Kidney (tissue), 14 donors: Measurements from ENCODE around the gene ISLR. TPM values are rescaled to one million over a fixed set of nuclear protein-coding genes. Genes with fewer than 3 reads are reported as not detected.

Source experiments
- DNase-seq, 5 donors: peaks; one replicate each; pipeline ENCODE4 v3.0.0-alpha.2; 2013 to 2020
- FAIRE-seq: peaks from 2 replicates; lab custom pipeline; 2012; peaks lifted over from hg19 to GRCh38; lab: Jason Lieb, UNC
- H3K27ac ChIP-seq, 2 donors: one replicate each; pipeline ENCODE4 v1.7.0; 2013; ENCODE audit warnings: low read depth in 2 of 2, low read length in 2 of 2, inconsistent platforms in 1 of 2
- H3K27me3 ChIP-seq: one replicate; pipeline ENCODE4 v1.7.1; 2013; ENCODE audit warnings: low read length, inconsistent platforms; ENCODE audit not compliant: control insufficient read depth, insufficient read depth
- H3K36me3 ChIP-seq, 3 donors: one replicate each; pipeline versions ENCODE4 v1.7.0 to v1.7.1; 2013; ENCODE audit warnings: low read length in 3 of 3, control low read depth in 1 of 3, inconsistent platforms in 1 of 3; ENCODE audit not compliant: insufficient read depth in 3 of 3, control insufficient read depth in 2 of 3
- H3K4me1 ChIP-seq, 3 donors: one replicate each; pipeline versions ENCODE4 v1.7.0 to v1.7.1; 2013; ENCODE audit warnings: low read length in 3 of 3, inconsistent platforms in 1 of 3, low read depth in 1 of 3; ENCODE audit not compliant: control insufficient read depth in 2 of 3, insufficient read depth in 2 of 3
- H3K4me3 ChIP-seq, 3 donors: one replicate each; pipeline versions ENCODE4 v1.7.0 to v1.8.1; 2013; ENCODE audit warnings: low read length in 3 of 3, control low read depth in 1 of 3, inconsistent platforms in 1 of 3
- H3K9ac ChIP-seq, 3 donors: one replicate each; pipeline versions ENCODE4 v1.7.0 to v1.7.1; 2013; ENCODE audit warnings: low read length in 3 of 3, control low read depth in 1 of 3, inconsistent platforms in 1 of 3
- H3K9me3 ChIP-seq, 3 donors: one replicate each; pipeline versions ENCODE4 v1.7.0 to v1.7.1; 2013; ENCODE audit warnings: low read length in 3 of 3, control low read depth in 1 of 3, inconsistent platforms in 1 of 3; ENCODE audit not compliant: control insufficient read depth in 2 of 3, insufficient read depth in 1 of 3
- intact Hi-C: fragments of 100-400 bp; cut with DNase I; formaldehyde crosslinking; loops from one replicate; pipeline ENCODE4 v1.11.1; 2022
- polyA plus RNA-seq: library from polyadenylated mRNA; stranded (reverse); fragments of 350-450 nt; fragmentation: Illumina TruSeq; extraction: RNeasy Lipid Tissue Mini Kit (QIAGEN cat#74804); gene quantifications from one replicate; pipeline ENCODE4 v1.2.3, GENCODE V29; 2014; ENCODE audit warnings: low read depth, low replicate concordance; ENCODE audit not compliant: insufficient read depth
- total RNA-seq: library from RNA; stranded (reverse); fragmentation: NEBNext Ultra II Directional; extraction: Animal tissue kit (Norgen Biotek cat#: 25700); gene quantifications from one replicate; pipeline ENCODE4 v1.2.1, GENCODE V29; 2021
- TF ChIP-seq, protein P1 (sequence below): IDR thresholded peaks from 3 replicates; pipeline ENCODE4 v1.5.1; 2012; ENCODE audit warnings: mild to moderate bottlenecking, moderate library complexity, borderline replicate concordance; ENCODE audit not compliant: insufficient read depth; ENCODE audit errors: extremely low read depth
- donor health status: control.
- donor health status: control.
- donor health status: control.
- donor health status: control.
- donor health status: control.
- donor health status: DM: yes; HTN: yes; CAD: no.
- donor health status: Normal renal cell carcinoma (clear cell type).

ISLR gene
- total and polyA plus RNA-seq, 2 donors from 2014 or later = 18.8 to 30.2 TPM

DNA sequence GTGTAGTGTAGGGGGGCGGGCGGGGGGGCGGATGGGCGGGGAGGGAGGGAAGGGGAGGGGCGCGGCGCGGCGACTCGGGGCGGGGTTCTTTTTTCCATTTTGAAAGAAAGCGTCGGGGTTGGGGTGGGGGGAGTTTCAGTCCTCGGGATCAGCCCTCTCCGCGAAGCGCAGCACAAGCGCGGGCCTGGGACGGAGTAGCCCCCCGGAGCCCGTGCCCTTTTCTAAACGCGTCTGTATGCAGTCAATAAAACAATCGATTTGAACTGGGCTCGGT is 37.0 kb upstream of the ISLR start:
- H3K27me3 ChIP-seq = peaks cover 25% of the 10 kb centered on the region
- no peak for DNase-seq
- TF ChIP-seq, protein P1, sequence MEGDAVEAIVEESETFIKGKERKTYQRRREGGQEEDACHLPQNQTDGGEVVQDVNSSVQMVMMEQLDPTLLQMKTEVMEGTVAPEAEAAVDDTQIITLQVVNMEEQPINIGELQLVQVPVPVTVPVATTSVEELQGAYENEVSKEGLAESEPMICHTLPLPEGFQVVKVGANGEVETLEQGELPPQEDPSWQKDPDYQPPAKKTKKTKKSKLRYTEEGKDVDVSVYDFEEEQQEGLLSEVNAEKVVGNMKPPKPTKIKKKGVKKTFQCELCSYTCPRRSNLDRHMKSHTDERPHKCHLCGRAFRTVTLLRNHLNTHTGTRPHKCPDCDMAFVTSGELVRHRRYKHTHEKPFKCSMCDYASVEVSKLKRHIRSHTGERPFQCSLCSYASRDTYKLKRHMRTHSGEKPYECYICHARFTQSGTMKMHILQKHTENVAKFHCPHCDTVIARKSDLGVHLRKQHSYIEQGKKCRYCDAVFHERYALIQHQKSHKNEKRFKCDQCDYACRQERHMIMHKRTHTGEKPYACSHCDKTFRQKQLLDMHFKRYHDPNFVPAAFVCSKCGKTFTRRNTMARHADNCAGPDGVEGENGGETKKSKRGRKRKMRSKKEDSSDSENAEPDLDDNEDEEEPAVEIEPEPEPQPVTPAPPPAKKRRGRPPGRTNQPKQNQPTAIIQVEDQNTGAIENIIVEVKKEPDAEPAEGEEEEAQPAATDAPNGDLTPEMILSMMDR = no peak
- no peak overlapping the region for H3K27ac ChIP-seq
- peak overlapping the region in 1 of 3 donors; percentile 51 for H3K9ac ChIP-seq
- H3K4me3 ChIP-seq = peak overlapping the region; percentile 12 to 56 (median 41)
- H3K4me1 ChIP-seq = peaks cover 0 to 7% (median 4%) of the 10 kb centered on the region in 3 donors
- intact Hi-C loops = no loop called here
- H3K9me3 ChIP-seq = no peaks in the 10 kb centered on the region
- no peaks in the 10 kb centered on the region for H3K36me3 ChIP-seq
- FAIRE-seq = no peak

DNA sequence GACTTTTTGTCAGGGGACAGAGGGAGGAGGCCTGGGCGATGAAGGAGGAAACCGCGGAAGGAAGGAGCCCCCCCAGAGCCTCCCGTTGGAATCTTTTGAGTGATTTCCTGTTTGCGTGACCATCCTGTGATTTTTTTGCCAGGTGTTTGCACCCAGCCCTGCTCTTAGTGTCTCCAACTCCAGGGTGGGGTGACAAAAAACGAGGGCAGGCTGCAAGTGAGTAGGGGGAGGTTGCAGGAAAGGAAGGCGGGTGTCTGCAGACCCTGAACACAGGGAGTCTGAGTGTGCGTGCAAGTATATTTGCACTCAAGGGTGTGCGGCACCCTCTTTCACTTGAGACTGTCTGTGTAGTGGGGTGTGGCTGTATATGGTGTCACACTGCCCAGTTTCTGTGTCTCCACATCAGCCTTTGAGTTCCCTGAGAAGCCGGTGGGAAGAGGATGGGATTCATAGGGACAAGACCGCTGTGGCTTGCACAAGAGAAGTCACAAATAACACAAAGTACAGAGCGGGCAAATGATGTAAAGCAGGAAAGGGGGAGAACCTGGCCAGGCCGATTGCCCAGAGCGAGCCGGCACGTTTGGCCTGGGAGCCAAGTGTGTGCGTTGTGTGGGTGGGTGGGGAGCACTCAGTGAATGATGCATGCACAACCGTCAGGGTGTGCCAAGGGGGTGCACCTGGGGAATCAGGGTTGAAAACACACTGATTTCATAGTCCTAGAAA is 36.5 kb upstream of the ISLR start:
- no peak for FAIRE-seq
- no peaks in the 10 kb centered on the region for H3K36me3 ChIP-seq
- TF ChIP-seq, protein P1 = no peak
- H3K27ac ChIP-seq = no peak overlapping the region
- H3K4me3 ChIP-seq = peak overlapping the region; percentile 12 to 56 (median 41)
- peak overlapping the region in 2 of 3 donors; percentile 18 to 51 for H3K9ac ChIP-seq
- H3K4me1 ChIP-seq = peaks cover 0 to 7% (median 4%) of the 10 kb centered on the region in 3 donors
- H3K27me3 ChIP-seq = peaks cover 21% of the 10 kb centered on the region
- peak in 2 of 5 donors; percentile 53 to 61 for DNase-seq
- no peaks in the 10 kb centered on the region for H3K9me3 ChIP-seq
- intact Hi-C loops = no loop called here

GRCh38 chr15:74137537-74137894 is 36.0 kb upstream of the ISLR start:
- Histone ChIP-seq H3K9ac (no peak overlapping the region), H3K9me3 (no peaks in the 10 kb centered on the region), H3K36me3 (no peaks in the 10 kb centered on the region), H3K4me3 (no peak overlapping the region), H3K4me1 (peaks cover 0 to 7% (median 4%) of the 10 kb centered on the region in 3 donors), H3K27me3 (peaks cover 16% of the 10 kb centered on the region), H3K27ac (no peak overlapping the region)
- TF ChIP-seq, protein P1 = no peak
- DNase-seq (no peak), FAIRE-seq (no peak)
- intact Hi-C loops = no loop called here
